Hepatocyte (in vitro differentiated cells): ENCODE measurements around the gene HNF4A. TPM values are rescaled to one million over a fixed set of nuclear protein-coding genes. Genes with fewer than 3 reads are reported as not detected.

Experiments used
- DNase-seq: peaks from one replicate; pipeline ENCODE4 v3.0.0-alpha.2; 2016; ENCODE audit warnings: low spot score
- H2AFZ ChIP-seq: fragments of 200-600 bp; sonication (generic); 2 replicates; pipeline ENCODE4 v1.6.0; 2016; ENCODE audit warnings: antibody characterized with exemption, mild to moderate bottlenecking
- H3K27ac ChIP-seq: fragments of 200-600 bp; sonication (generic); 2 replicates; pipeline ENCODE4 v1.5.1; 2016; ENCODE audit warnings: mild to moderate bottlenecking
- H3K27me3 ChIP-seq: fragments of 200-600 bp; sonication (generic); 2 replicates; pipeline ENCODE4 v1.6.1; 2016
- H3K36me3 ChIP-seq: fragments of 200-600 bp; sonication (generic); replicated peaks from 2 replicates; pipeline ENCODE4 v1.5.1; 2016; ENCODE audit warnings: low read depth; ENCODE audit not compliant: insufficient read depth
- H3K4me1 ChIP-seq: fragments of 200-600 bp; sonication (generic); 2 replicates; pipeline ENCODE4 v1.5.1; 2016; ENCODE audit warnings: mild to moderate bottlenecking, moderate library complexity; ENCODE audit not compliant: insufficient read depth
- H3K4me2 ChIP-seq: fragments of 200-600 bp; sonication (generic); 2 replicates; pipeline ENCODE4 v1.6.0; 2016
- H3K4me3 ChIP-seq: fragments of 200-600 bp; sonication (generic); 2 replicates; pipeline ENCODE4 v1.5.1; 2016; ENCODE audit warnings: mild to moderate bottlenecking
- H3K79me2 ChIP-seq: fragments of 200-600 bp; sonication (generic); 2 replicates; pipeline ENCODE4 v1.6.0; 2017; ENCODE audit warnings: mild to moderate bottlenecking
- H3K9me2 ChIP-seq: fragments of 200-600 bp; sonication (generic); replicated peaks from 2 replicates; pipeline ENCODE4 v1.6.0; 2017; ENCODE audit warnings: mild to moderate bottlenecking; ENCODE audit not compliant: insufficient read depth
- H3K9me3 ChIP-seq: fragments of 200-600 bp; sonication (generic); 2 replicates; pipeline ENCODE4 v1.5.1; 2016; ENCODE audit warnings: low read depth, mild to moderate bottlenecking
- H4K20me1 ChIP-seq: fragments of 200-600 bp; sonication (generic); 2 replicates; pipeline ENCODE4 v1.6.0; 2016; ENCODE audit warnings: mild to moderate bottlenecking; ENCODE audit not compliant: insufficient read depth, poor library complexity, severe bottlenecking
- CTCF ChIP-seq: fragments of 200-600 bp; sonication (generic); IDR thresholded peaks from 2 replicates; pipeline ENCODE4 v1.5.1; 2016; ENCODE audit warnings: antibody characterized with exemption, mild to moderate bottlenecking; ENCODE audit not compliant: poor library complexity
- EZH2 ChIP-seq: fragments of 200-600 bp; sonication (generic); IDR thresholded peaks from 2 replicates; pipeline ENCODE4 v1.6.1; 2016; ENCODE audit warnings: antibody characterized with exemption, mild to moderate bottlenecking, borderline replicate concordance
- EZH2phosphoT487 ChIP-seq: fragments of 200-600 bp; sonication (generic); IDR thresholded peaks from one replicate; pipeline ENCODE4 v1.6.1; 2018; ENCODE audit warnings: antibody characterized with exemption, mild to moderate bottlenecking, low read depth, moderate library complexity; ENCODE audit not compliant: unreplicated experiment, severe bottlenecking
- WGBS: methylation state at CpG from one replicate; pipeline ENCODE4 v1.1.6; 2016; ENCODE audit warnings: low lambda C conversion rate; ENCODE audit errors: missing lambda C conversion rate; 5-methylcytosine and 5-hydroxymethylcytosine counted together
- polyA plus RNA-seq: library from polyadenylated mRNA; unstranded; fragments of >200 nt; fragmentation: Nextera tagmentation; extraction: Ambion mirVana; gene quantifications from 2 replicates; pipeline ENCODE4 v1.2.1, GENCODE V29; 2016
- total RNA-seq: library from RNA; depleted of rRNA; stranded (reverse); fragments of >200 nt; gene quantifications from 2 replicates; pipeline ENCODE4 v1.2.3, GENCODE V29; 2014

The HNF4A gene
- total and polyA plus RNA-seq, 2 experiments from 2014 or later = 38.2 to 88.0 TPM

- no peaks in the 10 kb centered on the region for H3K9me3 ChIP-seq
- H3K4me3 ChIP-seq = no peak overlapping the region
- H3K27me3 ChIP-seq = no peaks in the 10 kb centered on the region
- H3K9me2 ChIP-seq = no peaks in the 10 kb centered on the region
- no peak overlapping the region for H3K4me2 ChIP-seq
- peak overlapping the region; percentile 65 for H3K27ac ChIP-seq
- no peak for DNase-seq
- no peaks in the 10 kb centered on the region for H3K79me2 ChIP-seq
- TF ChIP-seq EZH2 = no peak
- no peak for TF ChIP-seq EZH2phosphoT487
- no peak for TF ChIP-seq CTCF
- no peaks in the 10 kb centered on the region for H4K20me1 ChIP-seq
- WGBS = 93% methylated on average over 2 of the region's 2 CpGs
- H2AFZ ChIP-seq = no peak overlapping the region
- peaks cover 8% of the 10 kb centered on the region for H3K4me1 ChIP-seq
- H3K36me3 ChIP-seq = no peaks in the 10 kb centered on the region
Observed at GRCh38 chr20:44459271-44459670, 103.8 kb downstream of the HNF4A start.

GRCh38 chr20:44460795-44461141 is 105.3 kb downstream of the HNF4A start:
- DNase-seq = peak; percentile 70
- TF ChIP-seq EZH2 = no peak
- TF ChIP-seq EZH2phosphoT487 = no peak
- peak; percentile 57 for TF ChIP-seq CTCF
- no peak overlapping the region for H3K4me2 ChIP-seq
- 26% methylated on average over 3 of the region's 3 CpGs for whole genome bisulfite sequencing
- no peak overlapping the region for H2AFZ ChIP-seq
- H3K27me3 ChIP-seq = no peaks in the 10 kb centered on the region
- peaks cover 12% of the 10 kb centered on the region for H3K4me1 ChIP-seq
- H3K4me3 ChIP-seq = no peak overlapping the region
- no peaks in the 10 kb centered on the region for H4K20me1 ChIP-seq
- H3K79me2 ChIP-seq = no peaks in the 10 kb centered on the region
- no peaks in the 10 kb centered on the region for H3K9me2 ChIP-seq
- no peaks in the 10 kb centered on the region for H3K9me3 ChIP-seq
- H3K36me3 ChIP-seq = no peaks in the 10 kb centered on the region
- peak overlapping the region; percentile 43 for H3K27ac ChIP-seq

GRCh38 chr20:44461142-44461802 is 105.8 kb downstream of the HNF4A start:
- H3K9me3 ChIP-seq = no peaks in the 10 kb centered on the region
- H3K4me1 ChIP-seq = peaks cover 12% of the 10 kb centered on the region
- no peak for DNase-seq
- no peak for TF ChIP-seq EZH2
- no peak for TF ChIP-seq EZH2phosphoT487
- H3K36me3 ChIP-seq = no peaks in the 10 kb centered on the region
- no peaks in the 10 kb centered on the region for H3K79me2 ChIP-seq
- no peaks in the 10 kb centered on the region for H4K20me1 ChIP-seq
- peak overlapping the region; percentile 43 for H3K27ac ChIP-seq
- WGBS = 59% methylated on average over 6 of the region's 6 CpGs
- no peak overlapping the region for H3K4me2 ChIP-seq
- H3K27me3 ChIP-seq = no peaks in the 10 kb centered on the region
- no peak overlapping the region for H2AFZ ChIP-seq
- H3K4me3 ChIP-seq = no peak overlapping the region
- H3K9me2 ChIP-seq = no peaks in the 10 kb centered on the region

- H3K27ac ChIP-seq = peak overlapping the region; percentile 43
- peaks cover 9% of the 10 kb centered on the region for H3K4me1 ChIP-seq
- H4K20me1 ChIP-seq = no peaks in the 10 kb centered on the region
- no peaks in the 10 kb centered on the region for H3K9me2 ChIP-seq
- no peak for DNase-seq
- no peak overlapping the region for H3K4me2 ChIP-seq
- no peak overlapping the region for H3K4me3 ChIP-seq
- no peaks in the 10 kb centered on the region for H3K27me3 ChIP-seq
- WGBS = 71% methylated on average over 5 of the region's 5 CpGs
- TF ChIP-seq EZH2 (no peak), CTCF (no peak), EZH2phosphoT487 (no peak)
- H2AFZ ChIP-seq = no peak overlapping the region
- no peaks in the 10 kb centered on the region for H3K36me3 ChIP-seq
- no peaks in the 10 kb centered on the region for H3K9me3 ChIP-seq
- no peaks in the 10 kb centered on the region for H3K79me2 ChIP-seq
Observed at GRCh38 chr20:44461803-44462174, 106.3 kb downstream of the HNF4A start.
